Trophoblast cell (in vitro differentiated cells and primary cell): ENCODE results near the gene BAIAP2L1.
"Not testable (repeated sequence)": the region's sequence is repeated elsewhere in the genome, so short reads cannot be mapped to it uniquely, and the experiment has no call there.

Source experiments
- DNase-seq, 2 donors: peaks; one replicate each; pipeline ENCODE4 v3.0.0-alpha.2; 2016
- H2AFZ ChIP-seq: 2 replicates; pipeline ENCODE4 v1.6.1; 2013; ENCODE audit warnings: low read length, moderate library complexity, mild to moderate bottlenecking; ENCODE audit not compliant: insufficient read depth, poor library complexity
- H2AK5ac ChIP-seq: 2 replicates; pipeline ENCODE4 v1.6.1; 2013; ENCODE audit warnings: mild to moderate bottlenecking, low read length
- H2BK120ac ChIP-seq: 2 replicates; pipeline ENCODE4 v1.6.1; 2013; ENCODE audit warnings: low read length, mild to moderate bottlenecking, moderate library complexity; ENCODE audit not compliant: insufficient read depth, poor library complexity
- H2BK12ac ChIP-seq: 2 replicates; pipeline ENCODE4 v1.6.1; 2013; ENCODE audit warnings: mild to moderate bottlenecking, low read length, moderate library complexity
- H2BK5ac ChIP-seq: 2 replicates; pipeline ENCODE4 v1.6.1; 2013; ENCODE audit warnings: low read length, low read depth, moderate library complexity, mild to moderate bottlenecking; ENCODE audit not compliant: poor library complexity
- H3K14ac ChIP-seq: 2 replicates; pipeline ENCODE4 v1.6.1; 2013; ENCODE audit warnings: mild to moderate bottlenecking, low read length
- H3K18ac ChIP-seq: 2 replicates; pipeline ENCODE4 v1.6.1; 2013; ENCODE audit warnings: mild to moderate bottlenecking, low read length
- H3K23ac ChIP-seq: 2 replicates; pipeline ENCODE4 v1.6.1; 2013; ENCODE audit warnings: low read length
- H3K27ac ChIP-seq: 2 replicates; pipeline ENCODE4 v1.5.1; 2013; ENCODE audit warnings: low read depth, mild to moderate bottlenecking, inconsistent platforms, low read length, moderate library complexity
- H3K27me3 ChIP-seq: 2 replicates; pipeline ENCODE4 v1.6.1; 2013; ENCODE audit warnings: inconsistent platforms, mild to moderate bottlenecking, low read length, moderate library complexity; ENCODE audit not compliant: insufficient read depth
- H3K36me3 ChIP-seq, 2 experiments: 1 replicate in 1 of 2; 2 replicates in 1 of 2; pipeline ENCODE4 v1.6.1; 2013; ENCODE audit warnings: low read length in 2 of 2, mild to moderate bottlenecking in 2 of 2, moderate library complexity in 1 of 2; ENCODE audit not compliant: insufficient read depth in 2 of 2, control insufficient read depth in 1 of 2
- H3K4ac ChIP-seq: 2 replicates; pipeline ENCODE4 v1.6.1; 2013; ENCODE audit warnings: low read depth, mild to moderate bottlenecking, low read length, moderate library complexity
- H3K4me1 ChIP-seq, 2 experiments: 1 replicate in 1 of 2; 2 replicates in 1 of 2; pipeline ENCODE4 v1.6.1; 2013; ENCODE audit warnings: low read length in 2 of 2, mild to moderate bottlenecking in 2 of 2, moderate library complexity in 1 of 2; ENCODE audit not compliant: insufficient read depth in 2 of 2, control insufficient read depth in 1 of 2
- H3K4me2 ChIP-seq: 2 replicates; pipeline ENCODE4 v1.6.1; 2013; ENCODE audit warnings: inconsistent platforms, mild to moderate bottlenecking, low read length, moderate library complexity
- H3K4me3 ChIP-seq: 2 replicates; pipeline ENCODE4 v1.5.1; 2013; ENCODE audit warnings: mild to moderate bottlenecking, low read depth, low read length, inconsistent platforms
- H3K79me1 ChIP-seq: one replicate; pipeline ENCODE4 v1.6.1; 2013; ENCODE audit warnings: low read length
- H3K79me2 ChIP-seq: 2 replicates; pipeline ENCODE4 v1.6.1; 2013; ENCODE audit warnings: low read length, mild to moderate bottlenecking; ENCODE audit not compliant: control insufficient read depth, insufficient read depth, poor library complexity
- H3K9ac ChIP-seq: 2 replicates; pipeline ENCODE4 v1.6.1; 2013; ENCODE audit warnings: mild to moderate bottlenecking, low read length
- H3K9me3 ChIP-seq: 2 replicates; pipeline ENCODE4 v1.6.1; 2013; ENCODE audit warnings: low read depth, mild to moderate bottlenecking, control low read depth, inconsistent platforms, low read length; ENCODE audit not compliant: insufficient read depth
- H4K12ac ChIP-seq: 2 replicates; pipeline ENCODE4 v1.6.1; 2013; ENCODE audit warnings: low read depth, mild to moderate bottlenecking, low read length, moderate library complexity
- H4K8ac ChIP-seq: 2 replicates; pipeline ENCODE4 v1.6.1; 2013; ENCODE audit warnings: low read depth, mild to moderate bottlenecking, low read length, moderate library complexity
- H4K91ac ChIP-seq: one replicate; pipeline ENCODE4 v1.6.1; 2013; ENCODE audit warnings: low read depth, mild to moderate bottlenecking, low read length, moderate library complexity
- WGBS: extraction: QIAGEN DNeasy Blood & Tissue Kit; methylation state at CpG from one replicate; pipeline ENCODE4 v1.1.7; 2013; ENCODE audit warnings: missing lambda C conversion rate; ENCODE audit not compliant: insufficient read length, insufficient coverage; ENCODE audit errors: extremely low coverage; 5-methylcytosine and 5-hydroxymethylcytosine counted together

Gene BAIAP2L1

DNA sequence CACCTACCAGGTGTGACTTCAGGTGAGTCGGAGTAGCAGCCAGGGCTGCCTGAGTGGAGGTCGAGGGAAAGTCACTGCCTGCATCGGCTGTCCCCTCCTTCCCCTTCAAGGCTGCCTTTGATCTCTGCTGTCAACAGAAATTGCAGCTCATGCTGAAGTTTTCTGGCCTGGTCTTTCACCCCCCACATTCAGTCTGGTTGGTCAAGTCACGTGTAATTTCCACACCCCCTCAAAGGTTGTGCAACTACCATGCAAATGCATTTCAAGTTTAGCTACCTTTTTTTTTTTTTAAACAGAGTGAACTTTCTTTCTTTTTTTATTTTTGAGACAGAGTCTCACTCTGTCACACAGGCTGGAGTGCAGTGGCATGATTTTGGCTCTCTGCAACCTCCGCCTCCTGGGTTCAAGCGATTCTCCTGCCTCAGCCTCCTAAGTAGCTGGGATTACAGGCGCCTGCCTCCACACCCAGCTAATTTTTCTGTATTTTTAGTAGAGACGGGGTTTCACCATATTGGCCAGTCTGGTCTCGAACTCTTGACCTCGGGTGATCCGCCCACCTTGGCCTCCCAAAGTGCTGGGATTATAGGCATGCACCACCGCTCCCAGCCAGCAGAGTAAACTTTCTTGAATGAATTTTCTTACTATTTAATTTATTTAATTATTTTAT lies 16.8 kb upstream of the BAIAP2L1 start:
- H3K79me2 ChIP-seq, H3K9me3 ChIP-seq, H3K27me3 ChIP-seq, H4K91ac ChIP-seq, H3K36me3 ChIP-seq, H4K12ac ChIP-seq, H3K18ac ChIP-seq, H3K27ac ChIP-seq, H3K79me1 ChIP-seq, H2BK5ac ChIP-seq, H3K9ac ChIP-seq, H3K4me3 ChIP-seq, H3K14ac ChIP-seq, DNase-seq, H2AFZ ChIP-seq, H4K8ac ChIP-seq, H3K23ac ChIP-seq, H2AK5ac ChIP-seq, H2BK120ac ChIP-seq, H3K4me2 ChIP-seq, H3K4ac ChIP-seq, H2BK12ac ChIP-seq: not testable (repeated sequence)
- no CpG with 5 or more reads among the region's 12 CpGs for WGBS
- H3K4me1 ChIP-seq = peaks cover 13 to 17% of the 10 kb centered on the region in 2 experiments

DNA sequence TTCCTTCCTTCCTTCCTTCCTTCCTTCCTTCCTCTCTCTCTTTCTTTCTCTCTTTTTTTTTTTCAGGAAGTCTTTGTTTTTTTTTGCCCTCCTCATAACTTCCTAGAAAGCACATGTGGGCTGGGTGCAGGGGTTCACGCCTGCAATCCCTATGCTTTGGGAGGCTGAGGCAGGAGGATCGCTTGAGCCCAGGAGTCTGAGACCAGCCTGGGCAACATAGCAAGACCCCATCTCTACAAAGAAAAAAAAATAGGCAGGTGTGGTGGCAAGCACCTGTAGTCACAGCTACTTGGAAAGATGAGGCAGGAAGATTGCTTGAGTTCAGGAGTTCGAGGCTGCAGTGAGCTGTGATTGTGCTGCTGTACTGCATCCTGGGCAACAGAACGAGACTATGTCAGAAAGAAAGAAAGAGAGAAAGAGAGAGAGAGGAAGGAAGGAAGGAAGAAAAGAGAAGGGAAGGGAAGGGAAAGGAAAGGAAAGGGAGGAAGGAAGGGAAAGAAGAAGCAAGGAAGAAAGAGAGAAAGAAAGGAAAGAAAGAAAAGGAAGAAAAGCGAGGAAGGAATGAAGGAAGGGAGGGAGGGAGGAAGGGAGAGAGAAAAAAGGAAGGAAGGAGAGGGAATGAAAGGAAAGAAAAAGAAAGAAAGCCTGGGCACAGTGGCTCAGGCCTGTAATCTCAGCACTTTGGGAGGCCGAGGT lies 13.5 kb upstream of the BAIAP2L1 start:
- Histone ChIP-seq H3K4me3 (no peak overlapping the region), H3K14ac (no peak overlapping the region), H3K23ac (no peak overlapping the region), H2BK120ac (no peak overlapping the region), H3K9me3 (no peaks in the 10 kb centered on the region), H4K8ac (no peak overlapping the region), H3K79me2 (no peaks in the 10 kb centered on the region), H4K91ac (no peak overlapping the region), H3K4me1 (peaks cover 13 to 17% of the 10 kb centered on the region in 2 experiments), H2BK5ac (no peak overlapping the region), H3K4me2 (no peak overlapping the region), H3K79me1 (no peaks in the 10 kb centered on the region), H3K27me3 (no peaks in the 10 kb centered on the region), H3K18ac (no peak overlapping the region), H3K27ac (no peak overlapping the region), H2BK12ac (no peak overlapping the region), H2AFZ (no peak overlapping the region), H4K12ac (no peak overlapping the region), H3K9ac (no peak overlapping the region), H3K36me3 (no peaks in the 10 kb centered on the region), H2AK5ac (no peak overlapping the region), H3K4ac (no peak overlapping the region)
- DNase-seq = no peak
- 80% methylated on average over 1 of the region's 6 CpGs for WGBS

DNA sequence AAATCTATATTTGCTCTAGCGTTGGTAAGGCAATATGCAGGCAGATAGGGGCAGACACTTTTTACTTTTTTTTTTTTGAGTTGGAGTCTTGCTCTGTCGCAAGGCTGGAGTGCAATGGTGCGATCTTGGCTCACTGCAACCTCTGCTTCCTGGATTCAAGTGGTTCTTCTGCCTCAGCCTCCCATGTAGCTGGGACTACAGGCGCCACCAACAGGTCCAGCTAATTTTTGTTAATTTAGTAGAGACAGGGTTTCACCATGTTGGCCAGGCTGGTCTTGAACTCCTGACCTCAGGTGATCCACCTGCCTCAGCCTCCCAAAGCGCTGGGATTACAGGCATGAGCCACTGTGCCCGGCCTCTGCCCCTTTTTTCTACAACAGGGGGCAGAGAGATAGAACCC lies 12.8 kb upstream of the BAIAP2L1 start:
- H3K4me1 ChIP-seq = peaks cover 8 to 12% of the 10 kb centered on the region in 2 experiments
- H2AFZ ChIP-seq, H3K14ac ChIP-seq, H2BK5ac ChIP-seq, H4K12ac ChIP-seq, H4K8ac ChIP-seq, H3K4me2 ChIP-seq, H3K23ac ChIP-seq, H3K79me1 ChIP-seq, H2BK120ac ChIP-seq, H3K4ac ChIP-seq, H3K79me2 ChIP-seq, H2AK5ac ChIP-seq, H4K91ac ChIP-seq, H3K9ac ChIP-seq, H3K27me3 ChIP-seq, H3K9me3 ChIP-seq, H2BK12ac ChIP-seq, H3K27ac ChIP-seq, H3K36me3 ChIP-seq, H3K18ac ChIP-seq, H3K4me3 ChIP-seq: not testable (repeated sequence)
- WGBS = no CpG with 5 or more reads among the region's 6 CpGs
- DNase-seq = peak in 1 of 2 donors; percentile 40

DNA sequence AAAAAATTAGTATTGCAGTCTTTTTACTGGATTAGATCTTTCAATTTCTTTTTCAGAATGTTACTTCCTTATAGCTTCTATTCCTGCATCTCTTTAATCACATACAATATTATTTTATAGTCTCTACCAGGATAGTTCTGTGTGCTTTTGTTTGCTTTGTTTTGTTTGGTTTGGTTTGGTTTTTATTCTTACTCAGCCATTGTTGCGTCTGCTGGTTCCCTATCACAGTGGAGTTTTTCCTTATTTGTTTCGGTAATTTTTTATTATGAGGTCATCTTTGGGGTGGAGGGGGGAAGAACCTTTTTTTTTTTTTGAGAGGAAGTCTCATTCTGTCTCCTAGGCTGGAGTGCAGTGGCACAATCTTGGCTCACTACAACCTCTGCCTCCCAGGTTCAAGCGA lies 9.0 kb upstream of the BAIAP2L1 start:
- Histone ChIP-seq H3K4me3 (no peak overlapping the region), H2BK120ac (no peak overlapping the region), H3K36me3 (no peaks in the 10 kb centered on the region), H3K9me3 (no peaks in the 10 kb centered on the region), H2AFZ (no peak overlapping the region), H4K8ac (no peak overlapping the region), H3K18ac (no peak overlapping the region), H3K4ac (no peak overlapping the region), H3K23ac (no peak overlapping the region), H3K9ac (no peak overlapping the region), H3K4me1 (no peaks in the 10 kb centered on the region), H2BK12ac (no peak overlapping the region), H4K91ac (no peak overlapping the region), H3K4me2 (no peak overlapping the region), H2BK5ac (no peak overlapping the region), H3K27me3 (no peaks in the 10 kb centered on the region), H3K79me2 (no peaks in the 10 kb centered on the region), H2AK5ac (no peak overlapping the region), H3K14ac (no peak overlapping the region), H3K79me1 (no peaks in the 10 kb centered on the region), H3K27ac (no peak overlapping the region), H4K12ac (no peak overlapping the region)
- no CpG with 5 or more reads among the region's 3 CpGs for WGBS
- no peak for DNase-seq
